HepG2 (cell line): ENCODE results near the gene RFXANK.

Source experiments
- EZH2 ChIP-seq: conservative IDR thresholded peaks from 2 replicates; pipeline ENCODE4 v1.6.1; 2012; ENCODE audit warnings: mild to moderate bottlenecking, low read depth, low read length, moderate library complexity
- GLI4 ChIP-seq: sonication (generic); formaldehyde crosslinking; IDR thresholded peaks from 2 replicates; pipeline ENCODE4 v1.5.1; 2020; ENCODE audit warnings: missing genetic modification reagents, mild to moderate bottlenecking, moderate library complexity, borderline replicate concordance
- MAFF ChIP-seq: IDR thresholded peaks from 2 replicates; pipeline ENCODE4 v1.6.1; 2011; ENCODE audit warnings: low read depth, low read length, improper control_type of control experiment
- NFE2L2 ChIP-seq: fragments of 150-350 bp; IDR thresholded peaks from 2 replicates; pipeline ENCODE4 v1.6.1; 2014; ENCODE audit warnings: low read length
- NKX3-1 ChIP-seq: sonication (generic); formaldehyde crosslinking; IDR thresholded peaks from 2 replicates; pipeline ENCODE4 v1.5.0; 2020; ENCODE audit warnings: missing genetic modification reagents
- PHF8 ChIP-seq: sonication (generic); formaldehyde crosslinking; IDR thresholded peaks from 2 replicates; pipeline ENCODE4 v1.5.0; 2020; ENCODE audit warnings: missing genetic modification reagents
- RAD51 ChIP-seq: fragments of 450-650 bp; IDR thresholded peaks from 2 replicates; pipeline ENCODE4 v1.6.1; 2016; ENCODE audit warnings: borderline replicate concordance
- SRF ChIP-seq: IDR thresholded peaks from 2 replicates; pipeline ENCODE4 v1.6.1; 2011; ENCODE audit warnings: mild to moderate bottlenecking, low read depth, low read length, moderate library complexity
- ZNF335 ChIP-seq: sonication (generic); formaldehyde crosslinking; IDR thresholded peaks from 2 replicates; pipeline ENCODE4 v1.4.0; 2020; ENCODE audit warnings: missing genetic modification reagents
- ZNF891 ChIP-seq: sonication (generic); formaldehyde crosslinking; IDR thresholded peaks from 2 replicates; pipeline ENCODE4 v1.5.0; 2020; ENCODE audit warnings: mild to moderate bottlenecking, missing genetic modification reagents
- TF ChIP-seq, protein P1 (sequence below): IDR thresholded peaks from 2 replicates; pipeline ENCODE4 v1.6.1; 2012; ENCODE audit warnings: low read depth, low read length, improper control_type of control experiment
- TF ChIP-seq, protein P2 (sequence below): sonication (generic); formaldehyde crosslinking; IDR thresholded peaks from 2 replicates; pipeline ENCODE4 v1.8.1; 2023; ENCODE audit warnings: mild to moderate bottlenecking, inconsistent platforms, moderate library complexity, missing genetic modification reagents, borderline replicate concordance
- TF ChIP-seq, protein P3 (sequence below): sonication (generic); formaldehyde crosslinking; IDR thresholded peaks from 2 replicates; pipeline ENCODE4 v1.5.0; 2020; ENCODE audit warnings: mild to moderate bottlenecking, missing genetic modification reagents, moderate library complexity

DNA sequence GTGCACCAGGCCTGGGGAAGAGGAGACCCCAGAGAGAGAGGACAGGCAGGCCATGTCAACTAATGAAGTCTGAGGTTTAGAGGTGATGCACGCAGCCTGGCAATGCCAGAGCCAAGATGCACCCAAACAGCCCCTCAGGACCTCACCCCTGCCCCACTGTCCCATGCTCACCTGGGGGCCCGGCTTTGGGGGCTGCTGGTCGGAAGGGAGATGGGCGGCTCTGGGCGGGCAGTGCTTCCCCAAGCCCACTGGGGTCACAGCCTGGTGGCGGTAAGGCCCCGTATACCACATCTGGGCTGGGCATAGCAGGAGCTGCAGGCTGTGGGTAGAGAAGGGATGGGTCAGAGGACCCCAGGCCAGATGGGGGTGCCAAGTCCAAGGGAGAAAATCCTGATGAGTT lies 45.2 kb upstream of the RFXANK start:
- no peak for TF ChIP-seq NKX3-1
- no peak for TF ChIP-seq SRF
- TF ChIP-seq MAFF: no peak
- no peak for TF ChIP-seq PHF8 (CRISPR knock-in tag)
- no peak for TF ChIP-seq RAD51
- TF ChIP-seq NFE2L2: no peak
- no peak for TF ChIP-seq ZNF891 (CRISPR knock-in tag)
- TF ChIP-seq, protein P1, sequence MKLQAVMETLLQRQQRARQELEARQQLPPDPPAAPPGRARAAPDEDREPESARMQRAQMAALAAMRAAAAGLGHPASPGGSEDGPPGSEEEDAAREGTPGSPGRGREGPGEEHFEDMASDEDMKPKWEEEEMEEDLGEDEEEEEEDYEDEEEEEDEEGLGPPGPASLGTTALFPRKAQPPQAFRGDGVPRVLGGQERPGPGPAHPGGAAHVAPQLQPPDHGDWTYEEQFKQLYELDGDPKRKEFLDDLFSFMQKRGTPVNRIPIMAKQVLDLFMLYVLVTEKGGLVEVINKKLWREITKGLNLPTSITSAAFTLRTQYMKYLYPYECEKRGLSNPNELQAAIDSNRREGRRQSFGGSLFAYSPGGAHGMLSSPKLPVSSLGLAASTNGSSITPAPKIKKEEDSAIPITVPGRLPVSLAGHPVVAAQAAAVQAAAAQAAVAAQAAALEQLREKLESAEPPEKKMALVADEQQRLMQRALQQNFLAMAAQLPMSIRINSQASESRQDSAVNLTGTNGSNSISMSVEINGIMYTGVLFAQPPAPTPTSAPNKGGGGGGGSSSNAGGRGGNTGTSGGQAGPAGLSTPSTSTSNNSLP: no peak
- TF ChIP-seq ZNF335: no peak
- TF ChIP-seq, protein P2, sequence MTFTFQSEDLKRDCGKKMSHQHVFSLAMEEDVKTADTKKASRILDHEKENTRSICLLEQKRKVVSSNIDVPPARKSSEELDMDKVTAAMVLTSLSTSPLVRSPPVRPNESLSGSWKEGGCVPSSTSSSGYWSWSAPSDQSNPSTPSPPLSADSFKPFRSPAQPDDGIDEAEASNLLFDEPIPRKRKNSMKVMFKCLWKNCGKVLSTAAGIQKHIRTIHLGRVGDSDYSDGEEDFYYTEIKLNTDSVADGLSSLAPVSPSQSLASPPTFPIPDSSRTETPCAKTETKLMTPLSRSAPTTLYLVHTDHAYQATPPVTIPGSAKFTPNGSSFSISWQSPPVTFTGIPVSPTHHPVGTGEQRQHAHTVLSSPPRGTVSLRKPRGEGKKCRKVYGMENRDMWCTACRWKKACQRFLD (CRISPR knock-in tag): no peak
- TF ChIP-seq, protein P3, sequence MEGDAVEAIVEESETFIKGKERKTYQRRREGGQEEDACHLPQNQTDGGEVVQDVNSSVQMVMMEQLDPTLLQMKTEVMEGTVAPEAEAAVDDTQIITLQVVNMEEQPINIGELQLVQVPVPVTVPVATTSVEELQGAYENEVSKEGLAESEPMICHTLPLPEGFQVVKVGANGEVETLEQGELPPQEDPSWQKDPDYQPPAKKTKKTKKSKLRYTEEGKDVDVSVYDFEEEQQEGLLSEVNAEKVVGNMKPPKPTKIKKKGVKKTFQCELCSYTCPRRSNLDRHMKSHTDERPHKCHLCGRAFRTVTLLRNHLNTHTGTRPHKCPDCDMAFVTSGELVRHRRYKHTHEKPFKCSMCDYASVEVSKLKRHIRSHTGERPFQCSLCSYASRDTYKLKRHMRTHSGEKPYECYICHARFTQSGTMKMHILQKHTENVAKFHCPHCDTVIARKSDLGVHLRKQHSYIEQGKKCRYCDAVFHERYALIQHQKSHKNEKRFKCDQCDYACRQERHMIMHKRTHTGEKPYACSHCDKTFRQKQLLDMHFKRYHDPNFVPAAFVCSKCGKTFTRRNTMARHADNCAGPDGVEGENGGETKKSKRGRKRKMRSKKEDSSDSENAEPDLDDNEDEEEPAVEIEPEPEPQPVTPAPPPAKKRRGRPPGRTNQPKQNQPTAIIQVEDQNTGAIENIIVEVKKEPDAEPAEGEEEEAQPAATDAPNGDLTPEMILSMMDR (CRISPR knock-in tag): no peak
- TF ChIP-seq EZH2: no peak
- TF ChIP-seq GLI4: no peak
